Cardiac fibroblast (primary cell): ENCODE results near the gene ACSS2.
"Not testable (repeated sequence)": the region's sequence is repeated elsewhere in the genome, so short reads cannot be mapped to it uniquely, and the experiment has no call there.

Experiments used
- DNase-seq, 2 donors: peaks; one replicate each; pipeline versions ENCODE4 v3.0.0 to v3.0.0-alpha.2; 2010; ENCODE audit warnings: low read depth in 2 of 2
- H3K4me3 ChIP-seq, 2 donors: replicated peaks in 1 of 2; 1 replicate in 1 of 2; 2 replicates in 1 of 2; pipeline ENCODE4 v1.5.1; 2011; ENCODE audit warnings: low read depth in 2 of 2, low read length in 2 of 2, mild to moderate bottlenecking in 2 of 2, moderate library complexity in 1 of 2
- CTCF ChIP-seq: IDR thresholded peaks from one replicate; pipeline ENCODE4 v1.5.1; 2011; ENCODE audit warnings: low read depth, mild to moderate bottlenecking, low read length, inconsistent platforms

The ACSS2 gene

DNA sequence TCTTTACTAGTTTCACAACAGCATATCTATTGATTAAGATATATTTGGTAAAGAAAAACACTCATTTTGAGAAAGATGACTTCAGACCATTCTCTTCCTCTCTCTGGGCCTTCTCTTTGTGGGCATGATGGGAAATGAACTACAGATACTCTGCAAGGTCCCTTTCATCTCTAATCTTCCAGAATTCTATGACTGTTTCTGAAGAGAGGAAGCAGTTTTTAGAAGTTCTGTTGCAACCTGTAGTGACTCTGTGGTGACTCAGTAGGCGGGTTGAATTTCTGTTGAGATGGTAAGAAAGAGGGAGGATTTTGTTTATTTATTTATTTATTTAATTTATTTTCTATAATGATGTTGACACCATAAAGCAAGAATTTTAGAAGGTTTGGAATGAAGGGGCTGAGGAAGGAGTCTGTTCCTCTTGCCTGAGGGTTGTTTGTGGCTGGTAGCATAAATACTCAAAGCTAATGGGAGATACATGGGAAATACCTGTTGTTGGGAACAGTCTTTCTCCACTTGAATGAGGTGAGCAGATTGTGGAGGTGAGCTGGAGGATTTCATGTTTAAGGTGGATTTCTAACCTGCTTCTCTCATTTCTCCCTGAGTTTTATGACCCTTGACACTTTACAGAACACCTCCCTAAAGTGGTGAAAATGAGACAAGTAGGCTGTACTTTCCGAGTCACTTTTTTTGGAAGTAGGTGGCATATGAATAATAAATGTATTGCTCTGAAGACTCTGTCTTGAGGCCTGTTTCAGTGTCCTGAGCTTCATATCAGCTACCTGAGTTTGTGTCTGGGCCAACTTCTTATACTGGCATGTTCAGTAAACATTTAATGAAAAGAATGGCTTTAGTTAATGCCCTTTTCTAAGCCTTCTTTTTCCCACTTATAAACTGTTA, 15.0 kb downstream of the ACSS2 start:
- no peak overlapping the region for H3K4me3 ChIP-seq
- no peak for TF ChIP-seq CTCF
- peak; percentile 69 to 89 for DNase-seq

DNA sequence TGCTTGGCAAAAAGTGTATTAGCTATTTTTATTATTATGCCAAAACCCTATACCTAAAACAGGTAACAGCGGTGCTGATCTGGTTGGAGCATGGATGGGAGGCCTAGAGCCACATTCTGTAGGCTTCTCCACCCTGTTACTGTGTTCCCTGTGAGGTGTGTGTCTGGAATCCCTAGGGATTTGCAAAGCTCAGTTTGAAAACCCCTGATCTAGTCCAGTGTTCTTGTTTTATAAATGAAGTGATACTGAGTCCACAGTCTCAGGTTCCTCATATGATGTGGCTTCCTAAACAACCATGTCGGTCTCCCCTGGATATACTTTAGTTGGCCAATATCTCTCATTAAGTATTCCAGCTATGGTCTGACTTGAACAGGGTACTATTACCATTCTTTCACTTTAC, 16.3 kb downstream of the ACSS2 start:
- no peak for TF ChIP-seq CTCF
- H3K4me3 ChIP-seq = no peak overlapping the region
- DNase-seq = no peak

DNA sequence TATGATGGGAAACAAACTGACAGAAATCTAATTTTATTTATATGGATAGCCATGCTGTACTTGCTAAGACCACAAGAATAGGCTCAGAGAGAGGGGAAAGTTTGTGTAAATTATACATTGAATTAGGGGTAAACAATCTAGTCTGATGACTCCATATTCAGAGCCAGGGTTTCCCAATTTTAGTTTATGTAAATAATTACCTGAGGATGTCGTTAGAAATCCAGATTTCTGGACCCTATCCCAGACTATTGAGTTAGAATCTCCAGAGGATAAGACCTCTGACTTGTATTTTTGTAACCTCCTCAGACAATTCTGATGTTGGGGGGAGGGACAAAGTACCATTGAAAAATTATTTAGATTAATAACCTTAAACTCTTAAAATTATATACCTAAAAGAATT, 18.3 kb downstream of the ACSS2 start:
- TF ChIP-seq CTCF = no peak
- H3K4me3 ChIP-seq = no peak overlapping the region
- no peak for DNase-seq

DNA sequence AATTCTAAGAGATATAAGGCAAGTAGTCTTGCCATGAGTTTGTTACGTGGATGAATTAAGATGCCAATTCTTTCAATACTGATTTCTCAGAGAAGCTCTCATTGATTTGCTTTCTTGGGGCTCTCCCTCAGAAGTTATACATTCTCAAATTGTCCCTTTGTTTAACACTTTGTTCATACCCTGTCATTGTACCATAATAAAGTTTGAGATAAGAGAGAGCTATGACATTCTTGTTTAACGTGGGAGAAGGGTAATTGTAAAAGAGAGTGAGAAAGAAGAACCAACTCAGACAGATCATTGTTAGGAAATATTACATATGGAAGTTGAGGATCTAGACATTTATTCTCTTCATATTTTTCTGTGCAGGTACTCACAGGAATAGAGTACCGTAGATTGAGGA, 19.1 kb downstream of the ACSS2 start:
- no peak for TF ChIP-seq CTCF
- DNase-seq = no peak
- H3K4me3 ChIP-seq = no peak overlapping the region

DNA sequence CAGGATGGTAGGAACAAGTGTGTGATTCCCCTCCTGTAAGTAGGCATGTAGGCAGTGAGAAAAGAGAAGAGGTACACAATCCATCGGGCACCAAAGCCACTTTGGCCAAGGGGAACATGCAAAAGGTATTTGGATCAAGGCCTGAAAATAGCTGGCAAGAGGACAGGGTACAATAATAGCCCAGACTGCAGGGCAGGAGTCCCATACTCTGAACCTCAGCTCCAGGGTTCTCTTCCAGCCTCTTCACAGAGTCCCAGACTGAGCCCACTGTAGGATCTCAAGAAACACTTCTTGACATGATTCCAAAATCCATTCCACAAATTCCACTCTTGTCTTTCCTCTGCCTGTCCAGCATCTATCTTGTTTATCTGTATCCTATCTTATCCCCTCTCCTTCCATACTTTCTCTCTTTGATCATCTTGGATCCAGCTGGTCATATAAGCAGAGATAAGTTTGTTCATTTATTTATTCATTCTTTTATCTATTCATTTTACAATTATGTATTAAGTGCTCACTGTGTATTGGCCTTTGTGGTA, 19.7 kb downstream of the ACSS2 start:
- TF ChIP-seq CTCF = no peak
- no peak overlapping the region for H3K4me3 ChIP-seq
- DNase-seq = peak in 1 of 2 donors; percentile 44

GRCh38 chr20:34898129-34898528, 21.7 kb downstream of the ACSS2 start:
- not testable (repeated sequence) for H3K4me3 ChIP-seq, DNase-seq

GRCh38 chr20:34898731-34899130, 22.3 kb downstream of the ACSS2 start:
- not testable (repeated sequence) for DNase-seq, H3K4me3 ChIP-seq

- peak in 1 of 2 donors; percentile 53 for DNase-seq
- H3K4me3 ChIP-seq = no peak overlapping the region
- TF ChIP-seq CTCF = no peak
These were observed 27.8 kb downstream of the ACSS2 start for GRCh38 chr20:34904202-34904621.
